HG03460 (cell line): Measurements from ENCODE around the gene MIGA2.
"Not testable (repeated sequence)": the region's sequence is repeated elsewhere in the genome, so short reads cannot be mapped to it uniquely, and the experiment has no call there.

ENCODE experiments used
- ATAC-seq: cut with Tn5 transposase; IDR thresholded peaks from one replicate; pipeline ENCODE4 v1.9.1; 2021; ENCODE audit not compliant: unreplicated experiment

MIGA2 gene

GRCh38 chr9:129112526-129112925, 76.1 kb downstream of the MIGA2 start:
- not testable (repeated sequence) for ATAC-seq

- ATAC-seq = no peak
These were observed 77.3 kb downstream of the MIGA2 start for GRCh38 chr9:129113645-129114304.

- ATAC-seq = no peak
These were observed 82.4 kb downstream of the MIGA2 start for GRCh38 chr9:129118799-129119198.

GRCh38 chr9:129121483-129121882, 85.1 kb downstream of the MIGA2 start:
- no peak for ATAC-seq
